ENCODE data around the gene GLYATL1B.
"Not testable (repeated sequence)": the region's sequence is repeated elsewhere in the genome, so short reads cannot be mapped to it uniquely, and the experiment has no call there.

The GLYATL1B gene

DNA sequence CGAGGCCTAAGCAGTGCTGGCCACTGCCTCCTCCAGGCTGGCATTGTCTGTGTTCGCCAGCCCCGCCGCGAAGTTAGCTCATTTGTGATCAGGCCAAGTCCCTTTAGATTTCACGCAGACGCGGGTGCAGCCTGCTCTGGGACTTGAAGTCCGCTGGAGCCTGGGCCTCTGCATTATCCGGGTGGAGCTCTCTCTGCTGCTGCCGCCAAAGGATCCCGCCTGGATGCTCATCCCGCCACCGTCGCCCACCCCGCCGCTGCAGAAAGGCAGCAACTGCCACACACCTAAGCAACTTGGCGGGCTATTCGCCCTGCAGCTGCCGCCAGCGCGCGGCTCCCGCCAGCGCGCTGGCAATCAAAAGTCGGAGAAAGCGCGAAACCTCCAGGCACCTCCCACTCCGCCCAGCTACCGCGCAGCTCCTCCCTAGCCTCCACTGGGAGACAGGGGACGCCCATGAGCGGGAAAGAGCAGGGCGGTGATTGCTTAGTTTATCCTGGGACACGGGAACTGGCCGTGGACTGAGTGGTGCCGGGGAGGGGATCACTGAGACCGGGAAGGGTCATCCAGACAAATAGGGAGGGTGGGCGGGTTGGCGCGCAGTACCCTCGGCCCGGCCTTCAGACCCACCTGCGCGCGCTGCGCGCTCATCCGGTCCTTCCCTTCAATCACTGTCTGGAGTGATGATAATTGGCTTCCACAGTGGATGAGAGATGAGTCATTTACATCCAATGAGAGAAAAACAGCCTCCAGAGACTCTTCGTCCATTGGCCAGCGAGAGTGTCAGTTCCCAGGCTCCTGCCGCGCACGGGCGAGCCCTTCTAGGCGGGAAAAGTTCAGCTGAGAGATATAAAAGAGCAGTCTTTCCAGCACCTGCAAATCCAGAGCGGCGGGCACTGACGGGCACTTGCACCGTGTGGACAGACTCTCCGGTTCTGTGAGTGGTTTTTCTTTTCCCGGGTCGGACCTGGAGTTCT is 20.5 kb downstream of the GLYATL1B start, which contains the start of gene FAM111B:
TSS of gene FAM111B (plus strand) at position 875 of the 974 bp plus-strand sequence. CDS start 2,389 bp downstream, outside the sequence.
- no peaks in the 10 kb centered on the region for H3K4me1 ChIP-seq (ENCODE audit: insufficient read depth, insufficient read length)
- no peak for TF ChIP-seq YY1 (IDR thresholded peaks at IDR 0.05; ENCODE audit: insufficient read depth, insufficient read length)
- no peak for TF ChIP-seq SUZ12 (IDR thresholded peaks at IDR 0.05; ENCODE audit: extremely low read depth, insufficient read depth, insufficient read length)
- TF ChIP-seq ZNF274 (IDR thresholded peaks at IDR 0.05; ENCODE audit: low read depth, low read length) = no peak

DNA sequence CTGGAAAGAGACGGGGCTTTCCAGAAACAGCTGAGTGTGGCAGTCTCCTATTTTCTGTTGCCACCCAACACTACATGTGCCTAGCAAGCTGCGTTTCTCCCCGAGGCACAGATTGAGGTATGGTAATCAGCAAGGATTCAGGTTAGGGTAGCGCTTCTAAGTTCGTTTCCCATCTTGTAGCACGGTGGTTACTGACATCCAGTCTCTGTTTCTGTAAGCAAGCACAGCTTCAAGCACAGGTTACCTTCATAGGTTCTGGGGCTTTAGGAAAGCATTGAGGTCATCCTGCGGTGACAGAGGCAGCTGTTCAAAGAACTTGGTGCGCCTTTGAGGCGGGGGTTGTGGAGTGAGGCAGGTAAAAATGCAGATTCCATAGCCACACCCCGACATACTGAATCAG is 21.6 kb downstream of the GLYATL1B start:
- not testable (repeated sequence) for H3K4me3 ChIP-seq (ENCODE audit: insufficient read length, low read depth); H3K27me3 ChIP-seq (ENCODE audit: insufficient read depth, insufficient read length); DNase-seq (ENCODE audit: low read depth, low spot score); H3K9me3 ChIP-seq (ENCODE audit: insufficient read depth, low read length); H3K36me3 ChIP-seq (ENCODE audit: insufficient read depth, insufficient read length, low read length); H3K9ac ChIP-seq (ENCODE audit: insufficient read length, low read depth); H3K4me1 ChIP-seq (ENCODE audit: insufficient read depth, insufficient read length)

More for the DNA sequence above, 20.5 kb downstream of the GLYATL1B start, which contains the start of gene FAM111B:
- Histone ChIP-seq H3K36me3 (ENCODE audit: insufficient read depth, insufficient read length, low read length) (no peaks in the 10 kb centered on the region), H3K4me3 (ENCODE audit: insufficient read length, low read depth) (no peak within 1 kb of the TSS), H3K27me3 (ENCODE audit: insufficient read depth, insufficient read length) (no peaks in the 10 kb centered on the region), H3K9ac (ENCODE audit: insufficient read length, low read depth) (peak within 1 kb of the TSS; percentile 8), H3K9me3 (ENCODE audit: insufficient read depth, low read length) (no peaks in the 10 kb centered on the region)
- DNase-seq (ENCODE audit: low read depth, low spot score) = no peak

DNA sequence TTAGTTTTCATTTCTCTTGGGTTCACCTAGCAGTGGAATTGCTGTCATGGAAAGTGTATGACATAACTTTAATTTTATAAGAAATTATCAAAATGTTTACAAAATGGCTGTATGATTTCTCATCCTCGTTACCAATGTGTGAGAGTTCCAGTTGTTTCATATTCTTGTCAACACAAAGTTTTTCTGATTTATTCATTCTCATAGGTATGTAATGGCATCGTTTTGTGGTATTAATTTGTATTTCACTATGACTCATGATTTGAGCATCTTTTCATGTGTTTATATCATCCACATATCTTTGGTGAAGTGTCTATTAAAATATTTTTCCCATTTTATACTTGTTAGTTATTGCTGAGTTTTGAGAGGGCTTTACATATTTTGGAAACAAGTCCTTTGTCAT is 26.4 kb downstream of the GLYATL1B start:
- no peak overlapping the region for H3K4me3 ChIP-seq (ENCODE audit: insufficient read length, low read depth)
- TF ChIP-seq SUZ12 (IDR thresholded peaks at IDR 0.05; ENCODE audit: extremely low read depth, insufficient read depth, insufficient read length) = no peak
- no peak for TF ChIP-seq YY1 (IDR thresholded peaks at IDR 0.05; ENCODE audit: insufficient read depth, insufficient read length)
- TF ChIP-seq ZNF274 (IDR thresholded peaks at IDR 0.05; ENCODE audit: low read depth, low read length) = no peak
- peaks cover 12% of the 10 kb centered on the region; the same call in 1 of the 2 replicates for H3K9me3 ChIP-seq (ENCODE audit: insufficient read depth, low read length)
- no peaks in the 10 kb centered on the region for H3K36me3 ChIP-seq (ENCODE audit: insufficient read depth, insufficient read length, low read length)
- H3K27me3 ChIP-seq (ENCODE audit: insufficient read depth, insufficient read length) = no peaks in the 10 kb centered on the region
- DNase-seq (ENCODE audit: low read depth, low spot score) = no peak
- H3K4me1 ChIP-seq (ENCODE audit: insufficient read depth, insufficient read length) = no peaks in the 10 kb centered on the region
- no peak overlapping the region for H3K9ac ChIP-seq (ENCODE audit: insufficient read length, low read depth)

DNA sequence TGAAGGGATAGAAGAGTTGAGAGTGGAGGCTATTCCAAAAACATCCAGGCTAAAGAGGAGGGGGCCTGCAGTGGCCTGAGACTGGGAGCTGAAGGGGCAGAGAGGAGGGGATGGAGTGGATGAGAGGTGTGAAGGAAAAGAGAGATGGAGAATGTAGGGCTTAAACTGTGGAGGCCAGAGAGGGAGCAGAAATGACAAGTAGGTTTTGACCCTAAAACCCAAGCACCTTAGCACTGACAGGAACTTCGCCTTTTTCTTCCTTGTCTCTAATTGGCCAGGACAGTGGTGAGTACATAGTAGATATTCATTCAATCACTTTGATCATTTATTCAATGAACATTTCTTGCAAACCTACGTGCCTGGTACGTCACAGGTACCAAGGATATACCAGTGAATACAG is 28.2 kb downstream of the GLYATL1B start:
- no peak for DNase-seq (ENCODE audit: low read depth, low spot score)
- Histone ChIP-seq H3K36me3 (ENCODE audit: insufficient read depth, insufficient read length, low read length) (no peaks in the 10 kb centered on the region), H3K4me1 (ENCODE audit: insufficient read depth, insufficient read length) (no peaks in the 10 kb centered on the region), H3K4me3 (ENCODE audit: insufficient read length, low read depth) (no peak overlapping the region), H3K9ac (ENCODE audit: insufficient read length, low read depth) (no peak overlapping the region), H3K9me3 (ENCODE audit: insufficient read depth, low read length) (peaks cover 30% of the 10 kb centered on the region), H3K27me3 (ENCODE audit: insufficient read depth, insufficient read length) (no peaks in the 10 kb centered on the region)
- no peak for TF ChIP-seq SUZ12 (IDR thresholded peaks at IDR 0.05; ENCODE audit: extremely low read depth, insufficient read depth, insufficient read length)
- no peak for TF ChIP-seq YY1 (IDR thresholded peaks at IDR 0.05; ENCODE audit: insufficient read depth, insufficient read length)
- no peak for TF ChIP-seq ZNF274 (IDR thresholded peaks at IDR 0.05; ENCODE audit: low read depth, low read length)

DNA sequence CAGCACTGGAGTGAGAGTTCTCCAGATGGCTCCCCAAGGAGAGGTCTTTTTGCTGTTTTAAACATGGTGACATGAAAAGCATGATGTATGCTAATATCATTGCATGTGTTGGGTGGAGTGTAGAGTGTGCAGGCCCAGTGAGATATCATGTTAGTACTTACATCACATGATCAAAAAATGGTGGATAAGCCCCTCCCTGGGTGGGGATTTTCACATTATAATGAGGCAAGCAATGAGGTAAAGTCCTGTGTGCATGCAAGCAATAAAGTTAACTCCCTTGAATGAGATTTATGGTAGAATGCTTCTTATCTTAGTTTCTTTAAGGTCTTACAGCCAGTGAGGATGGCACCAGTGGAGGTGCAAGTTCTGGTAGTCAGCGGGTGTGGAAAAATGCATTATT is 29.4 kb downstream of the GLYATL1B start:
- no peaks in the 10 kb centered on the region for H3K36me3 ChIP-seq (ENCODE audit: insufficient read depth, insufficient read length, low read length)
- no peaks in the 10 kb centered on the region for H3K27me3 ChIP-seq (ENCODE audit: insufficient read depth, insufficient read length)
- H3K9ac ChIP-seq (ENCODE audit: insufficient read length, low read depth) = no peak overlapping the region
- DNase-seq (ENCODE audit: low read depth, low spot score) = no peak
- no peaks in the 10 kb centered on the region for H3K4me1 ChIP-seq (ENCODE audit: insufficient read depth, insufficient read length)
- TF ChIP-seq SUZ12 (IDR thresholded peaks at IDR 0.05; ENCODE audit: extremely low read depth, insufficient read depth, insufficient read length) = no peak
- TF ChIP-seq YY1 (IDR thresholded peaks at IDR 0.05; ENCODE audit: insufficient read depth, insufficient read length) = no peak
- TF ChIP-seq ZNF274 (IDR thresholded peaks at IDR 0.05; ENCODE audit: low read depth, low read length) = no peak
- peaks cover 33% of the 10 kb centered on the region for H3K9me3 ChIP-seq (ENCODE audit: insufficient read depth, low read length)
- no peak overlapping the region for H3K4me3 ChIP-seq (ENCODE audit: insufficient read length, low read depth)

DNA sequence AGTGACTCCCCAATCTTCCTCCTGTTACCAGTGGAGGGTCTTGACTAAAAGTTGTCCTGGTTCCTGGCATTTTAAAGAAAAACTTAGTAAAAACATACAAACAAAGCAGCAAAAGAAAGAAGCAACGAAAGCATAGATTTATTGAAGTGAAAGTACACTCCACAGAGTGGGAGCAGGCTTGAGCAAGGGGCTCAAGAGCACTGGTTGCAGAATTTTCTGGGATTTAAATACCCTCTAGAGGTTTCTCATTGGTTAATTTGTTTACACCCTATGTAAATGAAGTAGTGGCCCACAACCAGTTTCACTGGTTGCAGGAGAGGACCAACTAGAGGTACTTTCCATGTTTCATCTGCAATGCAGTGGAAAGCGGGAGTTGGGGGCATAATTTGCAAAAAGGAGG is 31.7 kb downstream of the GLYATL1B start:
- DNase-seq (ENCODE audit: low read depth, low spot score) = no peak
- H3K4me3 ChIP-seq (ENCODE audit: insufficient read length, low read depth) = no peak overlapping the region
- H3K9ac ChIP-seq (ENCODE audit: insufficient read length, low read depth) = no peak overlapping the region
- H3K27me3 ChIP-seq (ENCODE audit: insufficient read depth, insufficient read length) = no peaks in the 10 kb centered on the region
- TF ChIP-seq SUZ12 (IDR thresholded peaks at IDR 0.05; ENCODE audit: extremely low read depth, insufficient read depth, insufficient read length) (no peak), ZNF274 (IDR thresholded peaks at IDR 0.05; ENCODE audit: low read depth, low read length) (no peak), YY1 (IDR thresholded peaks at IDR 0.05; ENCODE audit: insufficient read depth, insufficient read length) (no peak)
- H3K9me3 ChIP-seq (ENCODE audit: insufficient read depth, low read length) = peaks cover 33% of the 10 kb centered on the region
- H3K4me1 ChIP-seq (ENCODE audit: insufficient read depth, insufficient read length) = no peaks in the 10 kb centered on the region
- H3K36me3 ChIP-seq (ENCODE audit: insufficient read depth, insufficient read length, low read length) = no peaks in the 10 kb centered on the region

DNA sequence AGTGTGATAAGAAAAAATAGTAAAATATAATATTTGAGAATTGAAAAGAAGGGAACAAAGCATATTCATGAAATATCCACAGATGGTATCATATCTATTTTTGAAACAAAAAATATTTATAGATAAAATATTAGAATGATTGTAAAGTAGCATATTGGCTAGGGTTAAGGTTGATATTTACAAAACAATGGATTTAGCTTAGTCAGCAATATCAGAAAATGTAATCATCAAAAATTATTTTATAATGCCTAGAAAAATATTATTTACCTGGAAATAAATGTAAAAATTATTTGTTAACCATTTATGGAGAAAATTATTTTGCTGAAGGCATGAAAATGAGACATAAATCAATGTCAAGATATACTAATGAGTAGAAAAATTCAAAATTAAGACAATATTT is 33.7 kb downstream of the GLYATL1B start:
- DNase-seq (ENCODE audit: low read depth, low spot score) = no peak
- TF ChIP-seq YY1 (IDR thresholded peaks at IDR 0.05; ENCODE audit: insufficient read depth, insufficient read length) (no peak), SUZ12 (IDR thresholded peaks at IDR 0.05; ENCODE audit: extremely low read depth, insufficient read depth, insufficient read length) (no peak), ZNF274 (IDR thresholded peaks at IDR 0.05; ENCODE audit: low read depth, low read length) (no peak)
- Histone ChIP-seq H3K9me3 (ENCODE audit: insufficient read depth, low read length) (peaks cover 33% of the 10 kb centered on the region), H3K4me1 (ENCODE audit: insufficient read depth, insufficient read length) (no peaks in the 10 kb centered on the region), H3K36me3 (ENCODE audit: insufficient read depth, insufficient read length, low read length) (no peaks in the 10 kb centered on the region), H3K27me3 (ENCODE audit: insufficient read depth, insufficient read length) (no peaks in the 10 kb centered on the region), H3K9ac (ENCODE audit: insufficient read length, low read depth) (no peak overlapping the region), H3K4me3 (ENCODE audit: insufficient read length, low read depth) (no peak overlapping the region)

Measured in NT2/D1 (cell line).